KMS-11 (cell line): Measurements from ENCODE around the gene SGTA.

ENCODE experiments used
- H2AFZ ChIP-seq: fragments of 200-600 bp; sonication (generic); 2 replicates; pipeline ENCODE4 v1.6.1; 2016; ENCODE audit warnings: antibody characterized with exemption, mixed run types, low read depth
- H3K27ac ChIP-seq: fragments of 200-600 bp; sonication (generic); 2 replicates; pipeline ENCODE4 v1.6.1; 2016; ENCODE audit warnings: mild to moderate bottlenecking, mixed run types
- H3K27me3 ChIP-seq: fragments of 200-600 bp; sonication (generic); 2 replicates; pipeline ENCODE4 v1.6.1; 2017; ENCODE audit warnings: mild to moderate bottlenecking, low read depth, mixed run types, moderate library complexity; ENCODE audit not compliant: insufficient read depth
- H3K36me3 ChIP-seq: fragments of 200-600 bp; sonication (generic); 2 replicates; pipeline ENCODE4 v1.6.1; 2017; ENCODE audit warnings: mild to moderate bottlenecking, mixed run types; ENCODE audit not compliant: insufficient read depth
- H3K4me1 ChIP-seq: fragments of 200-600 bp; sonication (generic); 2 replicates; pipeline ENCODE4 v1.6.1; 2016; ENCODE audit warnings: mild to moderate bottlenecking, low read depth, mixed run types; ENCODE audit not compliant: poor library complexity, severe bottlenecking
- H3K4me2 ChIP-seq: fragments of 200-600 bp; sonication (generic); 2 replicates; pipeline ENCODE4 v1.7.0; 2016; ENCODE audit warnings: mild to moderate bottlenecking, mixed run types
- H3K4me3 ChIP-seq: fragments of 200-600 bp; sonication (generic); IDR thresholded peaks from 2 replicates; pipeline ENCODE4 v1.6.1; 2017; ENCODE audit warnings: low read depth, low read length, mixed read lengths; ENCODE audit not compliant: insufficient read depth
- H3K79me2 ChIP-seq: fragments of 200-600 bp; sonication (generic); 2 replicates; pipeline ENCODE4 v1.6.1; 2016; ENCODE audit warnings: low read depth, mixed run types; ENCODE audit not compliant: insufficient read depth
- H3K9ac ChIP-seq: fragments of 200-600 bp; sonication (generic); 2 replicates; pipeline ENCODE4 v1.6.1; 2016; ENCODE audit warnings: mild to moderate bottlenecking, mixed run types
- H4K20me1 ChIP-seq: fragments of 200-600 bp; sonication (generic); 2 replicates; pipeline ENCODE4 v1.6.1; 2016; ENCODE audit warnings: mild to moderate bottlenecking, mixed run types; ENCODE audit not compliant: insufficient read depth
- CTCF ChIP-seq: fragments of 200-600 bp; sonication (generic); conservative IDR thresholded peaks from 2 replicates; pipeline ENCODE4 v1.6.1; 2017; ENCODE audit warnings: low read depth, mild to moderate bottlenecking, antibody characterized with exemption, low read length, moderate library complexity, mixed read lengths

Gene SGTA

DNA sequence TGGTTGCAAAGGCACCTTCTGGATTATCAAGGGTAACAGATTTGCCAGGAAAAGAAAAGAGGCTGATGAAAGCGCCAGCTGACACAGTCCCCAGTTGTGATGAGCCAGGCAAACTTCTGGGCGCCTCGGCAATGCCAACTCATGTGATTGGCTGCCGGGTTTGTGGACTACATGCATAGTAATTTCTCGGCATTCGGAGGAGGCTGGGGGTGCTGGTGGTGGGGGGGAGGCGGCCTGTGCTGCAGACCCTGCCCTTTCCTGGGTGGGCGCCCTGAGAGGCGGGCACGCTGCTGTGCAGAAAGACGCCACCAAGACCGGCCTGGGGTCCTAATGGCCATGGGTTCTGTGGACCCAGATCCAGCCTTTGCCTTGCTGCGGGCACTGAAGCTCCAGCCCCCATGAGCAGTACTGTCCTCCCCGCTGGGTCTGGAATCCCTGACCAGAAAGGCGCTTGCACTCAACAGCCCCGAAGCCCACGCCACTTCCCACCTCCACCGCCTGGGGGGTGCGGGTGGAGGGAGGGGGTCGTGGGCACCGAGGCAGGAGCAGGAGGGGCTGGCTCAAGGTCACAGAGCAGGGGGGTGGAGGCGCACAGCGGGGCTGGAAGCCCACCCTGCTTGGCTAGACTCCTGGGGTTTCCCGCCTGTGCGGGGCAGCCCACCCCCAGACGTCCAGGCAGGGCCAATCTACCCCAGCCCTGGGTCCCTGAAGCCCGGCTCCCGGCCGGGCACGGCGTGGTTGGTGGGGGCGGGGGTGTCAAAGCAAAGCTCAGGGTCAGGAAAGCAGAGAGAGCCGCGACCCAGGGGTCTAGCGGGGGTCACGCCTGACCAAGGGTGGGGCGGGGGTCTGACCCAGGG, 62.9 kb downstream of the SGTA start:
- no peak overlapping the region for H3K9ac ChIP-seq
- peaks cover 23% of the 10 kb centered on the region for H3K27me3 ChIP-seq
- no peaks in the 10 kb centered on the region for H3K4me1 ChIP-seq
- no peaks in the 10 kb centered on the region for H4K20me1 ChIP-seq
- H3K36me3 ChIP-seq, result no peaks in the 10 kb centered on the region
- H3K27ac ChIP-seq, result no peak overlapping the region
- TF ChIP-seq CTCF, result no peak
- no peak overlapping the region for H2AFZ ChIP-seq
- H3K79me2 ChIP-seq, result no peaks in the 10 kb centered on the region
- H3K4me2 ChIP-seq, result no peak overlapping the region
- no peak overlapping the region for H3K4me3 ChIP-seq

DNA sequence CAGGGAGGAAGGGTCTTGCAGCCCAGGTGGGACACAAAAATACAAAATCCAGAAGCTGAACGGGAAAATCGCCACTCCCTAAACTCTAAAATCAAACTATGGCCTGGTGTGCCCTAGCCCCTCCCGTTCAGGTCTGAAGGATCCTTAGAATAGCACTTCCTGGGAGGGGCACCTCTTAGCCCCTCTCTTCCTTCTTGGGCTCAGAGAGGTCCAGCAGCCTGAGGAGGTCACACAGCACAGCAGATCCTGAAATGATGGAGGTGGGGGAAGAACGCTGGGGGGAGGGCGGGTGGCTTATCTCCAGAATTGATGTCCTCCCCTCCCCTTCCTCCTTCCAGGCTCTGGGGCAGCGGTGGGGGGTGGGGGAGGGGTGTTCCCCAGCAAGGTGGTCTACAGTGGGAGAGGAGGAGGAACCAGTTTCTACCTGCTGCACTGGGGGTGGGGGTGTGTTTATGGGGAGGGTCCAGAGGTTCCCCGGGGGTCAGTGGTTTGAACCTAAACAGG, 63.8 kb downstream of the SGTA start:
- H3K4me3 ChIP-seq, result no peak overlapping the region
- TF ChIP-seq CTCF, result no peak
- no peak overlapping the region for H3K4me2 ChIP-seq
- H3K27ac ChIP-seq, result no peak overlapping the region
- H4K20me1 ChIP-seq, result no peaks in the 10 kb centered on the region
- H3K79me2 ChIP-seq, result no peaks in the 10 kb centered on the region
- H3K27me3 ChIP-seq, result peaks cover 18% of the 10 kb centered on the region
- no peaks in the 10 kb centered on the region for H3K36me3 ChIP-seq
- H2AFZ ChIP-seq, result no peak overlapping the region
- no peaks in the 10 kb centered on the region for H3K4me1 ChIP-seq
- H3K9ac ChIP-seq, result no peak overlapping the region

GRCh38 chr19:2717638-2718541, 65.2 kb downstream of the SGTA start:
- no peaks in the 10 kb centered on the region for H3K4me1 ChIP-seq
- H3K79me2 ChIP-seq, result no peaks in the 10 kb centered on the region
- H3K4me3 ChIP-seq, result no peak overlapping the region
- peaks cover 17% of the 10 kb centered on the region for H3K27me3 ChIP-seq
- H2AFZ ChIP-seq, result no peak overlapping the region
- H3K27ac ChIP-seq, result no peak overlapping the region
- no peak overlapping the region for H3K4me2 ChIP-seq
- H3K9ac ChIP-seq, result no peak overlapping the region
- no peaks in the 10 kb centered on the region for H3K36me3 ChIP-seq
- H4K20me1 ChIP-seq, result no peaks in the 10 kb centered on the region
- no peak for TF ChIP-seq CTCF

GRCh38 chr19:2716722-2717637, 66.1 kb downstream of the SGTA start:
- H3K4me3 ChIP-seq, result no peak overlapping the region
- no peaks in the 10 kb centered on the region for H3K4me1 ChIP-seq
- no peak for TF ChIP-seq CTCF
- no peak overlapping the region for H3K27ac ChIP-seq
- H2AFZ ChIP-seq, result no peak overlapping the region
- H4K20me1 ChIP-seq, result no peaks in the 10 kb centered on the region
- peaks cover 8% of the 10 kb centered on the region; the same call in 1 of the 2 replicates for H3K27me3 ChIP-seq
- H3K9ac ChIP-seq, result no peak overlapping the region
- no peaks in the 10 kb centered on the region for H3K36me3 ChIP-seq
- H3K79me2 ChIP-seq, result no peaks in the 10 kb centered on the region
- no peak overlapping the region for H3K4me2 ChIP-seq
